Thoracic aorta (tissue), 2 donors: ENCODE measurements around the gene TOMM6. TPM values are rescaled to one million over a fixed set of nuclear protein-coding genes. Genes with fewer than 3 reads are reported as not detected.

Experiments
- ATAC-seq: fragments of 150-250 bp; one replicate; pipeline ENCODE4 v1.8.0; 2017; ENCODE audit warnings: low read depth; ENCODE audit not compliant: insufficient number of reproducible peaks, low FRiP score
- DNase-seq: peaks from one replicate; pipeline ENCODE4 v3.0.0-alpha.2; 2020; ENCODE audit warnings: low spot score
- H3K27ac ChIP-seq, 2 donors: fragments of 200-600 bp; sonication (generic); 1 replicate in 1 of 2; 2 replicates in 1 of 2; pipeline ENCODE4 v1.5.1; 2016; ENCODE audit warnings: mild to moderate bottlenecking in 2 of 2, moderate library complexity in 2 of 2
- H3K27me3 ChIP-seq: fragments of 200-600 bp; sonication (generic); replicated peaks from 2 replicates; pipeline ENCODE4 v1.6.0; 2016; ENCODE audit warnings: mild to moderate bottlenecking; ENCODE audit not compliant: insufficient read depth
- H3K36me3 ChIP-seq: fragments of 200-600 bp; sonication (generic); one replicate; pipeline ENCODE4 v1.5.1; 2016
- H3K4me1 ChIP-seq, 2 donors: fragments of 200-600 bp; sonication (generic); 1 replicate in 1 of 2; 2 replicates in 1 of 2; pipeline versions ENCODE4 v1.5.1 to v1.6.0; 2016; ENCODE audit warnings: low read depth in 2 of 2, mild to moderate bottlenecking in 1 of 2; ENCODE audit not compliant: control insufficient read depth in 1 of 2
- H3K4me3 ChIP-seq: fragments of 200-600 bp; sonication (generic); 2 replicates; pipeline ENCODE4 v1.5.1; 2016; ENCODE audit warnings: mild to moderate bottlenecking
- H3K9me3 ChIP-seq: fragments of 200-600 bp; sonication (generic); 2 replicates; pipeline ENCODE4 v1.5.1; 2016
- CTCF ChIP-seq: fragments of 200-600 bp; sonication (generic); IDR thresholded peaks from one replicate; pipeline ENCODE4 v1.5.1; 2019; ENCODE audit warnings: antibody characterized with exemption
- total RNA-seq, 2 donors: library from RNA; depleted of rRNA; stranded (reverse); fragments of >200 nt; gene quantifications; one replicate each; pipeline versions ENCODE4 v1.1.0 to v1.2.3, GENCODE V29; 2016

Gene TOMM6
- total RNA-seq, 2 donors from 2014 or later, result 62.7 to 63.1 TPM

- no peak overlapping the region for H3K4me3 ChIP-seq
- DNase-seq (no peak), ATAC-seq (no peak)
- H3K9me3 ChIP-seq, result no peaks in the 10 kb centered on the region
- TF ChIP-seq CTCF, result no peak
- peaks cover 3% of the 10 kb centered on the region for H3K36me3 ChIP-seq
- H3K4me1 ChIP-seq, result no peaks in the 10 kb centered on the region
- H3K27me3 ChIP-seq, result no peaks in the 10 kb centered on the region
- no peak overlapping the region for H3K27ac ChIP-seq
Measured at GRCh38 chr6:41826343-41827022, 39.0 kb downstream of the TOMM6 start.

GRCh38 chr6:41832263-41832662, 44.8 kb downstream of the TOMM6 start:
- Histone ChIP-seq H3K9me3 (no peaks in the 10 kb centered on the region), H3K4me3 (no peak overlapping the region), H3K27ac (no peak overlapping the region), H3K4me1 (no peaks in the 10 kb centered on the region), H3K36me3 (no peaks in the 10 kb centered on the region), H3K27me3 (no peaks in the 10 kb centered on the region)
- ATAC-seq, result no peak
- no peak for TF ChIP-seq CTCF
- no peak for DNase-seq

DNA sequence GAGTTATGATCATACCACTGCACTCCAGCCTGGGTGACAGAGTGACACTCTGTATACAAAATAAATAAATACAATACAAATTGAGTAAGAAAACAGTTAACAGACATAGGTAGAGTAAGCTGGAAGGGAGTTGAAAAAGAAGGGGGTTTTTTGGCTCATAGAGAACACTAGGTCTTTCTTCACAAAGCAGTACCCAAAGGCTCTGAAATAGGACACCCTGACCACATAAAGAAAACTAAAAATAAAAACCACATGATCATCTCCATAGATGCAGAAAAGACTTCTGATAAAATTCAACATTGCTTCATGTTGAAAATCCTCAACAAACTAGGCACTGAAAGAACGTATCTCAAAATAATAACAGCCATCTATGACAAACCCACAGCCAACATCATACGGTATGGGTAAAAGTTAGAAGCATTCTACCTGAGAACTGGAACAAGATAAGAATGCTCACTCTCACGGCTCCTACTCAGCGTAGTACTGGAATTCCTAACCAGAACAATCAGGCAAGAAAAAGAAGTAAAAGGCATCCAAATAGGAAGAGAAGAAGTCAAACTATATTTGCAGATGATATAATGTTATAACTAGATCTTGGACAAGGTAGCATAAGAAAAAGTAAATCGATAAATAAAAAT, 48.6 kb downstream of the TOMM6 start:
- H3K36me3 ChIP-seq, result no peaks in the 10 kb centered on the region
- no peak for DNase-seq
- H3K4me3 ChIP-seq, result no peak overlapping the region
- ATAC-seq, result no peak
- no peaks in the 10 kb centered on the region for H3K4me1 ChIP-seq
- H3K9me3 ChIP-seq, result no peaks in the 10 kb centered on the region
- no peak overlapping the region for H3K27ac ChIP-seq
- no peaks in the 10 kb centered on the region for H3K27me3 ChIP-seq
- no peak for TF ChIP-seq CTCF

GRCh38 chr6:41836660-41837052, 49.2 kb downstream of the TOMM6 start:
- Histone ChIP-seq H3K4me3 (no peak overlapping the region), H3K9me3 (no peaks in the 10 kb centered on the region), H3K27me3 (no peaks in the 10 kb centered on the region), H3K27ac (no peak overlapping the region), H3K4me1 (no peaks in the 10 kb centered on the region), H3K36me3 (no peaks in the 10 kb centered on the region)
- ATAC-seq (no peak), DNase-seq (no peak)
- TF ChIP-seq CTCF, result no peak

Other genes with a start within 250 kb of the TOMM6 start
- gene FOXP4, start 241.3 kb upstream of the TOMM6 start, total RNA-seq, result 10 to 100 TPM; 15.7 to 21.0 TPM
- gene MDFI, start 149.2 kb upstream of the TOMM6 start, total RNA-seq, result 10 to 100 TPM in 1 of 2 donors, 1 to 10 TPM in 1; 5.1 to 10.3 TPM
- gene TFEB, start 52.1 kb upstream of the TOMM6 start, total RNA-seq, result 10 to 100 TPM; 22.9 to 23.8 TPM
- gene PGC, start 40.3 kb upstream of the TOMM6 start, total RNA-seq, result 10 to 100 TPM in 1 of 2 donors, not detected in 1; 53.1 TPM
- 1 to 10 TPM; 2.6 to 3.2 TPM for gene FRS3, start 7.8 kb upstream of the TOMM6 start, total RNA-seq
- gene PRICKLE4, start 6.9 kb upstream of the TOMM6 start, total RNA-seq, result 1 to 10 TPM; 3.1 to 4.6 TPM
- 1 to 10 TPM; 3.3 to 3.8 TPM for gene USP49, start 107.7 kb downstream of the TOMM6 start, total RNA-seq
- 10 to 100 TPM in 1 of 2 donors, 1 to 10 TPM in 1; 5.6 to 11.6 TPM for gene MED20, start 133.4 kb downstream of the TOMM6 start, total RNA-seq
- gene BYSL, start 133.8 kb downstream of the TOMM6 start, total RNA-seq, result 10 to 100 TPM in 1 of 2 donors, 1 to 10 TPM in 1; 5.3 to 11.6 TPM
- 100 to 1,000 TPM; 131 to 170 TPM for gene CCND3, start 154.1 kb downstream of the TOMM6 start, total RNA-seq